GM23338 (cell line): ENCODE measurements around the gene UBAC2.

Experiments used
- CREB1 ChIP-seq: fragments of 250-450 bp; sonication (Bioruptor Pico); IDR thresholded peaks from 2 replicates; pipeline ENCODE4 v1.5.0; 2020; ENCODE audit warnings: low read depth, mild to moderate bottlenecking, moderate library complexity
- CTCF ChIP-seq, 2 experiments: fragments of 200-600 bp in 1 of 2; sonication (generic) in 1 of 2; conservative IDR thresholded peaks; 2 replicates each; pipeline versions ENCODE4 v1.5.1 to v1.6.1; 2016 to 2017; ENCODE audit warnings: antibody characterized with exemption in 2 of 2, low read depth in 2 of 2, mild to moderate bottlenecking in 2 of 2, moderate library complexity in 1 of 2
- ETS1 ChIP-seq: IDR thresholded peaks from 2 replicates; pipeline ENCODE4 v1.6.1; 2016; ENCODE audit warnings: antibody characterized with exemption
- EZH2 ChIP-seq: fragments of 200-600 bp; sonication (generic); IDR thresholded peaks from one replicate; pipeline ENCODE4 v1.8.0; 2017; ENCODE audit warnings: antibody characterized with exemption, mild to moderate bottlenecking, low read depth; ENCODE audit not compliant: unreplicated experiment
- EZH2phosphoT487 ChIP-seq: fragments of 200-600 bp; sonication (generic); IDR thresholded peaks from one replicate; pipeline ENCODE4 v1.8.1; 2018; ENCODE audit warnings: antibody characterized with exemption; ENCODE audit not compliant: unreplicated experiment
- JUNB ChIP-seq: IDR thresholded peaks from one replicate; pipeline ENCODE4 v1.6.1; 2016; ENCODE audit warnings: antibody characterized with exemption; ENCODE audit not compliant: unreplicated experiment
- POLR2AphosphoS5 ChIP-seq: IDR thresholded peaks from 2 replicates; pipeline ENCODE4 v1.6.1; 2016; ENCODE audit warnings: antibody characterized with exemption, low read depth
- REST ChIP-seq: IDR thresholded peaks from one replicate; pipeline ENCODE4 v1.6.1; 2018; ENCODE audit warnings: antibody characterized with exemption; ENCODE audit not compliant: unreplicated experiment
- ZNF114 ChIP-seq: fragments of 250-450 bp; sonication (Bioruptor Pico); IDR thresholded peaks from 2 replicates; pipeline ENCODE4 v1.5.0; 2020; ENCODE audit warnings: mild to moderate bottlenecking, moderate library complexity
- ZNF331 ChIP-seq: fragments of 250-450 bp; sonication (Bioruptor Pico); IDR thresholded peaks from 2 replicates; pipeline ENCODE4 v1.5.0; 2020; ENCODE audit warnings: low read depth, mild to moderate bottlenecking, moderate library complexity

GRCh38 chr13:99429670-99430069, 229.0 kb downstream of the UBAC2 start:
- TF ChIP-seq CTCF (conservative IDR thresholded peaks at IDR 0.05; ENCODE audit: low read depth in 2 of 2): no peak
- TF ChIP-seq EZH2phosphoT487: no peak
- no peak for TF ChIP-seq EZH2
- TF ChIP-seq ZNF331 (CRISPR knock-in tag): no peak
- no peak for TF ChIP-seq POLR2AphosphoS5
- no peak for TF ChIP-seq JUNB
- no peak for TF ChIP-seq ETS1
- TF ChIP-seq REST: no peak
- TF ChIP-seq CREB1 (CRISPR knock-in tag): no peak
- no peak for TF ChIP-seq ZNF114 (CRISPR knock-in tag)
